Parathyroid adenoma (tissue), 2 donors: ENCODE data around the gene ALG8.
"Not testable (repeated sequence)": the region's sequence is repeated elsewhere in the genome, so short reads cannot be mapped to it uniquely, and the experiment has no call there.

Source experiments
- H2AFZ ChIP-seq: fragments of 300-600 bp; sonication (generic); one replicate; pipeline ENCODE4 v1.7.0; 2017; ENCODE audit warnings: antibody characterized with exemption, mild to moderate bottlenecking
- H3K27ac ChIP-seq: fragments of 300-600 bp; sonication (generic); one replicate; pipeline ENCODE4 v1.7.0; 2017
- H3K27me3 ChIP-seq: fragments of 300-600 bp; sonication (generic); one replicate; pipeline ENCODE4 v1.7.0; 2017; ENCODE audit warnings: low read length; ENCODE audit not compliant: control insufficient read depth, insufficient read depth
- H3K36me3 ChIP-seq: fragments of 300-600 bp; sonication (generic); one replicate; pipeline ENCODE4 v1.7.0; 2017; ENCODE audit warnings: low read length; ENCODE audit not compliant: control insufficient read depth, insufficient read depth
- H3K4me1 ChIP-seq: fragments of 300-600 bp; sonication (generic); one replicate; pipeline ENCODE4 v1.7.0; 2017; ENCODE audit warnings: control low read depth
- H3K4me2 ChIP-seq: fragments of 300-600 bp; sonication (generic); one replicate; pipeline ENCODE4 v1.7.0; 2017; ENCODE audit warnings: low read length
- H3K4me3 ChIP-seq: fragments of 300-600 bp; sonication (generic); one replicate; pipeline ENCODE4 v1.7.0; 2017; ENCODE audit warnings: low read depth, low read length
- H3K79me2 ChIP-seq: fragments of 300-600 bp; sonication (generic); one replicate; pipeline ENCODE4 v1.7.0; 2017; ENCODE audit warnings: control low read depth
- H3K9ac ChIP-seq: fragments of 300-600 bp; sonication (generic); one replicate; pipeline ENCODE4 v1.7.0; 2017; ENCODE audit warnings: mild to moderate bottlenecking
- H3K9me3 ChIP-seq: fragments of 300-600 bp; sonication (generic); one replicate; pipeline ENCODE4 v1.7.0; 2017; ENCODE audit warnings: low read length; ENCODE audit not compliant: control insufficient read depth
- TF ChIP-seq, protein P1 (sequence below): fragments of 300-600 bp; sonication (generic); IDR thresholded peaks from one replicate; pipeline ENCODE4 v1.7.0; 2017; ENCODE audit warnings: antibody characterized with exemption, mild to moderate bottlenecking
- donor health status: primary hyperparathyroidism.

ALG8 gene

DNA sequence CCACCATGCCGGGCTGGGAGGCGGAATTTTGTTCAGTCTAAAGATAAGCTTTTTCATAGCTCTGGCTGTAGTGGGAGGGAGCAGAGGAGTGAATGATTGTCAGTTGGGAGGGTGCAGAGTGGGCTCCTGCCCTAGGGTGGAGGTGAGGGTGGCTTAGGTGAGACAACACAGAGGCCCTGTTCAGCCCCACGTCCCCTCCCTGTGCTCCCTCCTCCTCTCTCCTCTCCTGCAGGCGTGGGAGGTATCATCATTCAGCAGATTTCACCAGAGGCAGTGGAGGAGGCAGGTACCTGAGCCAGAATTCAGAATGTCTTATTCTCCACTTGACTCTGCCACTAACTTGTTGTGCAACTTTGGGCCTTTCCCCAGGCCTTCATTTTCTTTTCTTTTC is 77.5 kb downstream of the ALG8 start:
- H3K27ac ChIP-seq: peak overlapping the region; percentile 95
- no peak overlapping the region for H3K9ac ChIP-seq

DNA sequence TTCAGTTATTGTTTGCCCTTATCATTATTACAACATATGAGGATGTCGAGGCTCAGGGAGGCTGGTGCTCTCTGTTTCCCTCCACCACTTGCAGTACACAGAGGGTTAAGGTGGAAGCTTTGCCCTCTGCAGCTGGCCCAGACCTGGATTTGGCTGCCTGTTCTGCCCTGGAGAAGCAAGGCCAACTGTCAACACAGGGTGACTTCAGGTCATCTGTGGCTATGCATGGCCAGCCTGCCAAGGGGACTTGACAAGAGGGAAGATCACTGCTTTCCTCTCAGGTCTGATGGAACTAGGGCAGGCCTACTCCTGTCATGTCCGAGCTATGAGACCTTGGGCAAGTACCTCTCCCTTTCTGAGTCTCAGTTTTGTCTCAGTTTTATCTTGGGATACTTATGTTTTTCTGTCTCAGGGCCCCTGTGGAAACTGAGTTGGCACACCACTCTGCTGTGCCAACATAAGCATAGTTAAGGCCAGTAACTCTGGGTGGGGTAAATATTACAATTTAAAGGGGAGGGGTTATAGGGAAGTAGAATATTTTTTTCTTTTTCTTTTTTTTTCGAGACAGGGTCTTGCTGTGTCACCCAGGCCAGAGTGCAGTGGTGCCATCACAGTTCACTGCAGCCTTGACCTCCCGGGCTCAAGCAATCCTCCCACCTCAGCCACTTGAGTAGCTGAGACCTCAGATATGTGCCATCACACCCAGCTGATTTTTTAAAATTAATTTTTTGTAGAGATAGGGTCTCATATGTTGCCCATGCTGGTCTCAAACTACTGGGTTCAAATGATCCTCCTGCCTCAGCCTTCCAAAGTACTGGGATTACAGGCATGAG is 78.1 kb downstream of the ALG8 start:
- Histone ChIP-seq H3K27me3 (no peaks in the 10 kb centered on the region), H3K9me3 (no peaks in the 10 kb centered on the region), H3K27ac (peak overlapping the region; percentile 95), H3K4me3 (no peak overlapping the region), H3K36me3 (no peaks in the 10 kb centered on the region), H3K79me2 (peaks cover 2% of the 10 kb centered on the region), H3K4me2 (no peak overlapping the region), H2AFZ (no peak overlapping the region), H3K9ac (no peak overlapping the region), H3K4me1 (peaks cover 13% of the 10 kb centered on the region)
- TF ChIP-seq, protein P1, sequence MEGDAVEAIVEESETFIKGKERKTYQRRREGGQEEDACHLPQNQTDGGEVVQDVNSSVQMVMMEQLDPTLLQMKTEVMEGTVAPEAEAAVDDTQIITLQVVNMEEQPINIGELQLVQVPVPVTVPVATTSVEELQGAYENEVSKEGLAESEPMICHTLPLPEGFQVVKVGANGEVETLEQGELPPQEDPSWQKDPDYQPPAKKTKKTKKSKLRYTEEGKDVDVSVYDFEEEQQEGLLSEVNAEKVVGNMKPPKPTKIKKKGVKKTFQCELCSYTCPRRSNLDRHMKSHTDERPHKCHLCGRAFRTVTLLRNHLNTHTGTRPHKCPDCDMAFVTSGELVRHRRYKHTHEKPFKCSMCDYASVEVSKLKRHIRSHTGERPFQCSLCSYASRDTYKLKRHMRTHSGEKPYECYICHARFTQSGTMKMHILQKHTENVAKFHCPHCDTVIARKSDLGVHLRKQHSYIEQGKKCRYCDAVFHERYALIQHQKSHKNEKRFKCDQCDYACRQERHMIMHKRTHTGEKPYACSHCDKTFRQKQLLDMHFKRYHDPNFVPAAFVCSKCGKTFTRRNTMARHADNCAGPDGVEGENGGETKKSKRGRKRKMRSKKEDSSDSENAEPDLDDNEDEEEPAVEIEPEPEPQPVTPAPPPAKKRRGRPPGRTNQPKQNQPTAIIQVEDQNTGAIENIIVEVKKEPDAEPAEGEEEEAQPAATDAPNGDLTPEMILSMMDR: no peak

More for the DNA sequence above, 77.5 kb downstream of the ALG8 start:
- Histone ChIP-seq H2AFZ (no peak overlapping the region), H3K9me3 (no peaks in the 10 kb centered on the region), H3K4me1 (peaks cover 13% of the 10 kb centered on the region), H3K79me2 (peaks cover 2% of the 10 kb centered on the region), H3K4me2 (no peak overlapping the region), H3K36me3 (no peaks in the 10 kb centered on the region), H3K27me3 (no peaks in the 10 kb centered on the region), H3K4me3 (no peak overlapping the region)
- TF ChIP-seq, protein P1: no peak

GRCh38 chr11:78060533-78060932 is 78.9 kb downstream of the ALG8 start:
- H3K4me2 ChIP-seq: no peak overlapping the region
- peak overlapping the region; percentile 95 for H3K27ac ChIP-seq
- H3K9me3 ChIP-seq: no peaks in the 10 kb centered on the region
- H3K4me1 ChIP-seq: peaks cover 13% of the 10 kb centered on the region
- no peak overlapping the region for H3K4me3 ChIP-seq
- no peak overlapping the region for H3K9ac ChIP-seq
- H2AFZ ChIP-seq: no peak overlapping the region
- peaks cover 2% of the 10 kb centered on the region for H3K79me2 ChIP-seq
- TF ChIP-seq, protein P1: no peak
- H3K27me3 ChIP-seq: no peaks in the 10 kb centered on the region
- H3K36me3 ChIP-seq: no peaks in the 10 kb centered on the region

DNA sequence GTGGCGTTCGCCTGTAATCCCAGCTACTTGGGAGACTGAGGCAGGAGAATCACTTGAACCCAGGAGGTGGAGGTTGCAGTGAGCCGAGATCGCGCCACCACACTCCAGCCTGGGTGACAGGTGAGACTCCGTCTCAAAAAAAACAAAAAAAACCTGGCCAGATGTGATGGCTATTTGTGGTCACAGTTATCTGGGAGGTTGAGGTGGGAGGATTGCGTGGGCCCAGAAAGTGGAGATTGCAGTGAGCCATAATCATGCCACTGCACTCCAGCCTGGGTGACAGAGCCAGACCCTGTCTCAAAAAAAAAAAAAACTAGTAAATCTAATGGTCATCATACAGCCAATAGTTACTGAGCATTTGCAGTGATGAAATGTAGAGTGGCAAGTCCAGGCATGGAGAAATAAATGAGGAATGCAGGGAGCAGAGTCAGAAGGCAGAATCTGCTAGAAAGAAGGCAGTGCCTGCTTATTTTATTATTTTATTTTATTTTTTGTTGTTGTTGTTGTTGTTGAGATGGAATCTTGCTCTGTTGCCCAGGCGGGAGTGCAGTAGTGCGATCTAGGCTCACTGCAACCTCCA is 79.6 kb downstream of the ALG8 start:
- H3K9me3 ChIP-seq, H3K4me3 ChIP-seq, H3K27me3 ChIP-seq, H3K79me2 ChIP-seq, H3K4me2 ChIP-seq, H3K9ac ChIP-seq, H3K36me3 ChIP-seq, H2AFZ ChIP-seq: not testable (repeated sequence)
- H3K27ac ChIP-seq: peak overlapping the region; percentile 95
- peaks cover 13% of the 10 kb centered on the region for H3K4me1 ChIP-seq

GRCh38 chr11:78057462-78058055 is 81.9 kb downstream of the ALG8 start:
- Histone ChIP-seq H2AFZ (no peak overlapping the region), H3K36me3 (no peaks in the 10 kb centered on the region), H3K27ac (no peak overlapping the region), H3K9ac (no peak overlapping the region), H3K27me3 (no peaks in the 10 kb centered on the region), H3K4me1 (peaks cover 9% of the 10 kb centered on the region), H3K4me3 (no peak overlapping the region), H3K79me2 (no peaks in the 10 kb centered on the region), H3K4me2 (no peak overlapping the region), H3K9me3 (no peaks in the 10 kb centered on the region)
- TF ChIP-seq, protein P1: no peak
